Calu3 (cell line): ENCODE measurements around the gene FASTKD1. TPM values are rescaled to one million over a fixed set of nuclear protein-coding genes. Genes with fewer than 3 reads are reported as not detected.

ENCODE experiments used
- BruUV-seq: library from RNA; stranded (reverse); fragments of 400-500 nt; replicated peaks from 2 replicates; lab custom pipeline; 2021; lab: Mats Ljungman, UMichigan
- CTCF ChIA-PET: fragments of 300-600 bp; sonication (Branson Sonifier 250); formaldehyde crosslinking; loops from one replicate; lab custom pipeline; 2022; ENCODE audit warnings: antibody characterized with exemption; lab: Charles Lee
- DNase-seq: peaks from one replicate; pipeline ENCODE4 v3.0.0; 2022
- H3K27ac Mint-ChIP-seq: one replicate; pipeline ENCODE4 v1.8.0; 2022; ENCODE audit warnings: mixed read lengths; ENCODE audit not compliant: unreplicated experiment
- H3K27me3 Mint-ChIP-seq: one replicate; pipeline ENCODE4 v1.8.0; 2022; ENCODE audit warnings: mixed read lengths; ENCODE audit not compliant: unreplicated experiment
- H3K36me3 Mint-ChIP-seq: one replicate; pipeline ENCODE4 v1.8.0; 2022; ENCODE audit warnings: mild to moderate bottlenecking, moderate library complexity, mixed read lengths; ENCODE audit not compliant: insufficient read depth, unreplicated experiment
- H3K4me1 Mint-ChIP-seq: one replicate; pipeline ENCODE4 v1.8.0; 2022; ENCODE audit warnings: mild to moderate bottlenecking, low read depth, mixed read lengths; ENCODE audit not compliant: unreplicated experiment
- H3K4me3 Mint-ChIP-seq: one replicate; pipeline ENCODE4 v1.8.0; 2022; ENCODE audit warnings: mild to moderate bottlenecking, low read depth, moderate library complexity, mixed read lengths; ENCODE audit not compliant: unreplicated experiment
- H3K9me3 Mint-ChIP-seq: one replicate; pipeline ENCODE4 v1.8.0; 2022; ENCODE audit warnings: low read depth, mixed read lengths; ENCODE audit not compliant: unreplicated experiment
- intact Hi-C: fragments of 100-400 bp; cut with micrococcal nuclease; formaldehyde crosslinking; loops from one replicate; pipeline ENCODE4 v1.10.0; 2022; ENCODE audit not compliant: unreplicated experiment
- total RNA-seq: library from RNA; stranded (reverse); gene quantifications from 2 replicates; pipeline ENCODE4 v1.2.3, GENCODE V29; 2022
- TF ChIP-seq, protein P1 (sequence below): fragments of 200-600 bp; IDR thresholded peaks from one replicate; pipeline ENCODE4 v1.8.0; 2022; ENCODE audit warnings: antibody characterized with exemption; ENCODE audit not compliant: unreplicated experiment

Gene FASTKD1
- total RNA-seq, 1 experiment from 2014 or later, result 27.0 TPM

- BruUV-seq, result no TSS peak
- H3K4me1 Mint-ChIP-seq, result peaks cover 9% of the 10 kb centered on the region
- CTCF ChIA-PET, result no interaction called here
- intact Hi-C loops, result no loop called here
- no peak for DNase-seq
- H3K27ac Mint-ChIP-seq, result no peak overlapping the region
- no peaks in the 10 kb centered on the region for H3K9me3 Mint-ChIP-seq
- H3K4me3 Mint-ChIP-seq, result no peak overlapping the region
- no peaks in the 10 kb centered on the region for H3K27me3 Mint-ChIP-seq
- H3K36me3 Mint-ChIP-seq, result no peaks in the 10 kb centered on the region
- TF ChIP-seq, protein P1, sequence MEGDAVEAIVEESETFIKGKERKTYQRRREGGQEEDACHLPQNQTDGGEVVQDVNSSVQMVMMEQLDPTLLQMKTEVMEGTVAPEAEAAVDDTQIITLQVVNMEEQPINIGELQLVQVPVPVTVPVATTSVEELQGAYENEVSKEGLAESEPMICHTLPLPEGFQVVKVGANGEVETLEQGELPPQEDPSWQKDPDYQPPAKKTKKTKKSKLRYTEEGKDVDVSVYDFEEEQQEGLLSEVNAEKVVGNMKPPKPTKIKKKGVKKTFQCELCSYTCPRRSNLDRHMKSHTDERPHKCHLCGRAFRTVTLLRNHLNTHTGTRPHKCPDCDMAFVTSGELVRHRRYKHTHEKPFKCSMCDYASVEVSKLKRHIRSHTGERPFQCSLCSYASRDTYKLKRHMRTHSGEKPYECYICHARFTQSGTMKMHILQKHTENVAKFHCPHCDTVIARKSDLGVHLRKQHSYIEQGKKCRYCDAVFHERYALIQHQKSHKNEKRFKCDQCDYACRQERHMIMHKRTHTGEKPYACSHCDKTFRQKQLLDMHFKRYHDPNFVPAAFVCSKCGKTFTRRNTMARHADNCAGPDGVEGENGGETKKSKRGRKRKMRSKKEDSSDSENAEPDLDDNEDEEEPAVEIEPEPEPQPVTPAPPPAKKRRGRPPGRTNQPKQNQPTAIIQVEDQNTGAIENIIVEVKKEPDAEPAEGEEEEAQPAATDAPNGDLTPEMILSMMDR, result no peak
Measured at GRCh38 chr2:169513926-169514325, 59.7 kb downstream of the FASTKD1 start.

- H3K27me3 Mint-ChIP-seq, result no peaks in the 10 kb centered on the region
- peaks cover 9% of the 10 kb centered on the region for H3K4me1 Mint-ChIP-seq
- no peaks in the 10 kb centered on the region for H3K36me3 Mint-ChIP-seq
- intact Hi-C loops, result no loop called here
- BruUV-seq, result no TSS peak
- CTCF ChIA-PET, result no interaction called here
- H3K9me3 Mint-ChIP-seq, result no peaks in the 10 kb centered on the region
- H3K4me3 Mint-ChIP-seq, result no peak overlapping the region
- no peak overlapping the region for H3K27ac Mint-ChIP-seq
- no peak for DNase-seq
- TF ChIP-seq, protein P1, result no peak
Measured at GRCh38 chr2:169513094-169513493, 60.6 kb downstream of the FASTKD1 start.

DNA sequence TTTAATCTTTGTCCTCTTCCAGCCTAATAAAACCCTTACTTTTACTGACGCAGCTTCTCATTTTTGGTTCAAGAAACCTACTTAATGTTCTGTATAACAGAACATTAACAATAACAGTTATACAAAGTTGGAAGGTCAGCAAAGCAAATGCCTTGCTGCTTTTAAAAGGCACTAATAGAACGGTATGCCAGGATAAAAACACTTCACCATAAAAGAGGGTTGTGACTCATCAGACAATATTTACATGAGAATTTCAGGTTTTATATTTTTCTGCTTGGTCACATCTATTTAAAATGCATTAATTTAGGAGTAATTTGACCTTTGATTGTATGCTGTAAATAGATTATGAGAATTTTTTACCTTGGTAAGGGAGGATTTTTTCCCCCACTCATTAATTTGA is 61.1 kb downstream of the FASTKD1 start:
- no TSS peak for BruUV-seq
- Mint-ChIP-seq H3K9me3 (no peaks in the 10 kb centered on the region), H3K27me3 (no peaks in the 10 kb centered on the region), H3K4me3 (no peak overlapping the region), H3K4me1 (peaks cover 9% of the 10 kb centered on the region), H3K36me3 (no peaks in the 10 kb centered on the region), H3K27ac (no peak overlapping the region)
- intact Hi-C loops, result no loop called here
- CTCF ChIA-PET, result no interaction called here
- DNase-seq, result no peak
- TF ChIP-seq, protein P1, result no peak

DNA sequence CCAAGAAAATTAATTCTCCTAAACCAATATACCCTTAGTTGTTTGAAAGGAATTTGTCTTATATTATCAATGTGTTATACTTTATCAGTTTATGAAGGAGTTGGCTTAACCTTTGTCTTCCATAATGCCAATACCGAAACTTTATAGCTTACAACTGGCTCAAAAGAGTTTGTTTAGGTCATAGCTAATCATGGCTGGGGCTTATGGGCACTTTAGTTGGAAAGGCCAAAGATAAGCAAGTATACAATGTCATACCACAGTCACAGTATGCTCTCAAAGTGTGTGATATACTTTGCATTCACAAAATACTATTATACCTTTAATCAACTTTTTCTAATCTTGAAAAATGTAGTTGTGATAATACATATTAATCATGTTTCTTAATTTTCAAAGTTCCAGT is 61.8 kb downstream of the FASTKD1 start:
- Mint-ChIP-seq H3K36me3 (no peaks in the 10 kb centered on the region), H3K27me3 (no peaks in the 10 kb centered on the region), H3K4me1 (peaks cover 9% of the 10 kb centered on the region), H3K9me3 (no peaks in the 10 kb centered on the region), H3K4me3 (no peak overlapping the region), H3K27ac (no peak overlapping the region)
- no TSS peak for BruUV-seq
- TF ChIP-seq, protein P1, result no peak
- intact Hi-C loops, result no loop called here
- no peak for DNase-seq
- CTCF ChIA-PET, result no interaction called here
